Mesenchymal stem cell (in vitro differentiated cells and primary cell): ENCODE results near the gene LTB.
"Not testable (repeated sequence)": the region's sequence is repeated elsewhere in the genome, so short reads cannot be mapped to it uniquely, and the experiment has no call there.

Experiments used
- DNase-seq: peaks from one replicate; pipeline ENCODE4 v3.0.0-alpha.2; 2013
- H2AFZ ChIP-seq: one replicate; pipeline ENCODE4 v1.6.1; 2013; ENCODE audit warnings: low read depth, mild to moderate bottlenecking, control low read depth, inconsistent platforms, low read length, moderate library complexity
- H2AK5ac ChIP-seq: 2 replicates; pipeline ENCODE4 v1.6.1; 2013; ENCODE audit warnings: low read length, moderate library complexity, mild to moderate bottlenecking, inconsistent platforms; ENCODE audit not compliant: severe bottlenecking
- H2BK120ac ChIP-seq: one replicate; pipeline ENCODE4 v1.6.1; 2013; ENCODE audit warnings: low read depth, mild to moderate bottlenecking, inconsistent platforms, low read length, moderate library complexity
- H2BK12ac ChIP-seq, 2 experiments: one replicate each; pipeline ENCODE4 v1.6.1; 2013; ENCODE audit warnings: inconsistent platforms in 2 of 2, low read length in 2 of 2, mild to moderate bottlenecking in 2 of 2, moderate library complexity in 2 of 2, control low read depth in 1 of 2
- H2BK15ac ChIP-seq: one replicate; pipeline ENCODE4 v1.6.1; 2013; ENCODE audit warnings: mild to moderate bottlenecking, low read depth, inconsistent platforms; ENCODE audit not compliant: poor library complexity, severe bottlenecking
- H2BK5ac ChIP-seq: 2 replicates; pipeline ENCODE4 v1.6.1; 2013; ENCODE audit warnings: low read depth, mild to moderate bottlenecking, low read length, control low read depth, inconsistent platforms; ENCODE audit not compliant: poor library complexity, severe bottlenecking
- H3K14ac ChIP-seq, 2 experiments: one replicate each; pipeline ENCODE4 v1.6.1; 2013; ENCODE audit warnings: inconsistent platforms in 2 of 2, low read length in 2 of 2, control low read depth in 1 of 2, mild to moderate bottlenecking in 1 of 2, moderate library complexity in 1 of 2
- H3K18ac ChIP-seq, 2 experiments: one replicate each; pipeline ENCODE4 v1.6.1; 2013; ENCODE audit warnings: inconsistent platforms in 2 of 2, low read length in 2 of 2, control low read depth in 1 of 2, low read depth in 1 of 2, mild to moderate bottlenecking in 1 of 2
- H3K23ac ChIP-seq, 2 experiments: one replicate each; pipeline ENCODE4 v1.6.1; 2013; ENCODE audit warnings: inconsistent platforms in 2 of 2, low read length in 2 of 2, mild to moderate bottlenecking in 2 of 2, moderate library complexity in 2 of 2, control low read depth in 1 of 2
- H3K27ac ChIP-seq: 2 replicates; pipeline ENCODE4 v1.5.1; 2013; ENCODE audit warnings: mild to moderate bottlenecking, moderate library complexity, low read length, control low read depth, inconsistent platforms; ENCODE audit not compliant: poor library complexity, severe bottlenecking
- H3K27me3 ChIP-seq, 2 experiments: 2 replicates each; pipeline versions ENCODE4 v1.6.1 to v1.7.0; 2013; ENCODE audit warnings: low read length in 2 of 2, mild to moderate bottlenecking in 2 of 2, moderate library complexity in 2 of 2, control low read depth in 1 of 2, inconsistent platforms in 1 of 2; ENCODE audit not compliant: control insufficient read depth in 1 of 2, insufficient read depth in 1 of 2
- H3K36me3 ChIP-seq, 2 experiments: 2 replicates each; pipeline versions ENCODE4 v1.6.1 to v1.7.0; 2013; ENCODE audit warnings: low read length in 2 of 2, control low read depth in 1 of 2, inconsistent platforms in 1 of 2, low read depth in 1 of 2, mild to moderate bottlenecking in 1 of 2; ENCODE audit not compliant: insufficient read depth in 2 of 2, control insufficient read depth in 1 of 2
- H3K4ac ChIP-seq, 2 experiments: one replicate each; pipeline ENCODE4 v1.6.1; 2013; ENCODE audit warnings: inconsistent platforms in 2 of 2, low read length in 2 of 2, mild to moderate bottlenecking in 2 of 2, moderate library complexity in 2 of 2, control low read depth in 1 of 2, low read depth in 1 of 2
- H3K4me1 ChIP-seq: 2 replicates; pipeline ENCODE4 v1.6.1; 2013; ENCODE audit warnings: low read depth, low read length, control low read depth; ENCODE audit not compliant: control insufficient read depth, insufficient read depth
- H3K4me2 ChIP-seq: 2 replicates; pipeline ENCODE4 v1.6.1; 2013; ENCODE audit warnings: low read length, mild to moderate bottlenecking, inconsistent platforms; ENCODE audit not compliant: poor library complexity, severe bottlenecking
- H3K4me3 ChIP-seq, 2 experiments: 2 replicates each; pipeline versions ENCODE4 v1.5.1 to v1.7.0; 2013; ENCODE audit warnings: low read length in 2 of 2, mild to moderate bottlenecking in 2 of 2, control low read depth in 1 of 2, low read depth in 1 of 2; ENCODE audit not compliant: insufficient read depth in 1 of 2
- H3K79me1 ChIP-seq: replicated peaks from 2 replicates; pipeline ENCODE4 v1.6.1; 2013; ENCODE audit warnings: mild to moderate bottlenecking, control low read depth, low read length, inconsistent platforms; ENCODE audit not compliant: poor library complexity, severe bottlenecking
- H3K9ac ChIP-seq: 2 replicates; pipeline ENCODE4 v1.7.0; 2013; ENCODE audit warnings: mild to moderate bottlenecking, low read length, moderate library complexity
- H3K9me3 ChIP-seq: 2 replicates; pipeline ENCODE4 v1.7.0; 2013; ENCODE audit warnings: mild to moderate bottlenecking, low read length; ENCODE audit not compliant: control insufficient read depth
- H4K8ac ChIP-seq: one replicate; pipeline ENCODE4 v1.6.1; 2013; ENCODE audit warnings: inconsistent platforms, mild to moderate bottlenecking, low read length, moderate library complexity
- H4K91ac ChIP-seq: one replicate; pipeline ENCODE4 v1.6.1; 2013; ENCODE audit warnings: mild to moderate bottlenecking, low read length, inconsistent platforms
- WGBS: methylation state at CpG from one replicate; pipeline ENCODE4 v1.1.7; 2013; ENCODE audit warnings: mixed read lengths; 5-methylcytosine and 5-hydroxymethylcytosine counted together

The LTB gene

GRCh38 chr6:31557443-31558317, 24.5 kb downstream of the LTB start:
- H2AK5ac ChIP-seq, result peak overlapping the region; percentile 34
- H4K8ac ChIP-seq, result peak overlapping the region; percentile 79
- no peak overlapping the region for H2BK5ac ChIP-seq
- WGBS, result 88% methylated on average over 22 of the region's 24 CpGs
- H3K9me3 ChIP-seq, result no peaks in the 10 kb centered on the region
- H2BK120ac ChIP-seq, result no peak overlapping the region
- H3K9ac ChIP-seq, result no peak overlapping the region
- no peak overlapping the region for H3K27ac ChIP-seq
- H3K4me3 ChIP-seq, result no peak overlapping the region
- H2AFZ ChIP-seq, result no peak overlapping the region
- H2BK15ac ChIP-seq, result peak overlapping the region; percentile 98
- H3K4me2 ChIP-seq, result no peak overlapping the region
- peaks cover 26% of the 10 kb centered on the region for H3K79me1 ChIP-seq
- H3K18ac ChIP-seq, result peak overlapping the region in 1 of 2 experiments; percentile 56
- no peaks in the 10 kb centered on the region for H3K27me3 ChIP-seq
- no peak overlapping the region for H3K23ac ChIP-seq
- peaks cover 25% of the 10 kb centered on the region for H3K4me1 ChIP-seq
- no peak overlapping the region for H3K14ac ChIP-seq
- H4K91ac ChIP-seq, result peak overlapping the region; percentile 93
- H3K4ac ChIP-seq, result no peak overlapping the region
- no peak overlapping the region for H2BK12ac ChIP-seq
- no peak for DNase-seq
- H3K36me3 ChIP-seq, result peaks cover 31 to 71% of the 10 kb centered on the region in 2 experiments

- no peak overlapping the region for H3K23ac ChIP-seq
- H2AK5ac ChIP-seq, result no peak overlapping the region
- H3K79me1 ChIP-seq, result peaks cover 24% of the 10 kb centered on the region
- no peaks in the 10 kb centered on the region for H3K9me3 ChIP-seq
- H3K36me3 ChIP-seq, result peaks cover 38 to 72% of the 10 kb centered on the region in 2 experiments
- H3K9ac ChIP-seq, result no peak overlapping the region
- no peak overlapping the region for H2BK15ac ChIP-seq
- DNase-seq, result no peak
- 97% methylated on average over 3 of the region's 3 CpGs for WGBS
- H2BK120ac ChIP-seq, result no peak overlapping the region
- no peak overlapping the region for H2AFZ ChIP-seq
- no peak overlapping the region for H3K4me3 ChIP-seq
- no peak overlapping the region for H3K14ac ChIP-seq
- no peaks in the 10 kb centered on the region for H3K27me3 ChIP-seq
- H3K4me2 ChIP-seq, result no peak overlapping the region
- no peak overlapping the region for H2BK5ac ChIP-seq
- no peak overlapping the region for H3K27ac ChIP-seq
- no peak overlapping the region for H3K4ac ChIP-seq
- H3K18ac ChIP-seq, result no peak overlapping the region
- H4K8ac ChIP-seq, result no peak overlapping the region
- H4K91ac ChIP-seq, result no peak overlapping the region
- H2BK12ac ChIP-seq, result peak overlapping the region; percentile 12 to 38
- H3K4me1 ChIP-seq, result peaks cover 25% of the 10 kb centered on the region
Measured at GRCh38 chr6:31556307-31556706, 25.9 kb downstream of the LTB start.

DNA sequence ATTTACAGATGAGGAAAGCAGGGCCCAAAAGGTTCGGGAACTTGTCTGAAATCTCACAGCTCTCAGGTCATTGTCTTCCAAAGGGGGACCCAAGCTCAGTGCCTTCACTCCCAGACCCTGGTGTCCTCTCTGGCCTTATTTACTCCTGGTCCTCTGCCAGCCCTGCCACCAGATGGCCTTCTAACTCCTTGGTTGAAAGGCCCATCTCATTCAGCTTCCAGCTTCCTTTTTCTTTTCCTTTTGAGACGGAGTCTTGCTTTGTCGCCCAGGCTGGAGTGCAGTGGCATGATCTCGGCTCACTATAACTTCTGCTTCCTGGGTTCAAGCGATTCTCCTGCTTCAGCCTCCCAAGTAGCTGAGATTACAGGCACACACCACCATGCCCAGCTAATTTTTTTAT, 30.9 kb downstream of the LTB start:
- H3K4ac ChIP-seq, H2BK15ac ChIP-seq, H4K8ac ChIP-seq, H2AK5ac ChIP-seq, H3K18ac ChIP-seq, H3K4me2 ChIP-seq, H2AFZ ChIP-seq, H3K14ac ChIP-seq, H4K91ac ChIP-seq, H3K27ac ChIP-seq, H3K27me3 ChIP-seq, H3K23ac ChIP-seq, H2BK5ac ChIP-seq, H2BK12ac ChIP-seq, H3K9me3 ChIP-seq, H3K4me3 ChIP-seq, H3K4me1 ChIP-seq, H2BK120ac ChIP-seq: not testable (repeated sequence)
- Histone ChIP-seq H3K9ac (peak overlapping the region; percentile 26), H3K36me3 (peaks cover 27 to 55% of the 10 kb centered on the region in 2 experiments), H3K79me1 (peaks cover 21% of the 10 kb centered on the region)
- WGBS, result 49% methylated on average over 5 of the region's 5 CpGs
- peak; percentile 83 for DNase-seq

DNA sequence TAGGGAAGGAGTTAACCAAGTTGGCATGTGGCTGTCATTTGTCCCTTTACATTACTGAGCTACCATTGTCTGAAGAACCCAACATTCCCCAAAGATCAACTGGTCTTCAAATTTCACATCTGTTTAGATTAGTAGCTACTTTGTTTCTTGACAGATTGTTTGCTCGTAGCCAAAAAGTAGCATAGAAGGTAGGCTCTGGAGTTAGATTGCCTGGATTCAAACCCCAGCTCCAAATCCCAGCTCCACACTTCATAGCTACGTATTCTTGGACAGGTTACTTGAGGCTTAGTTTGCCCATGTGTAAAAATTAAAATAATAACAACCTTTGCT, 33.7 kb downstream of the LTB start:
- no peak for DNase-seq
- Histone ChIP-seq H3K27ac (no peak overlapping the region), H3K27me3 (no peaks in the 10 kb centered on the region), H3K4ac (peak overlapping the region in 1 of 2 experiments; percentile 92), H3K23ac (no peak overlapping the region), H3K36me3 (peaks cover 22 to 34% of the 10 kb centered on the region in 2 experiments), H2AFZ (no peak overlapping the region), H3K4me3 (peak overlapping the region in 1 of 2 experiments; percentile 77), H4K8ac (peak overlapping the region; percentile 98), H4K91ac (peak overlapping the region; percentile 96), H2BK12ac (no peak overlapping the region), H2BK15ac (no peak overlapping the region), H2BK5ac (no peak overlapping the region), H2AK5ac (no peak overlapping the region), H3K79me1 (peaks cover 33% of the 10 kb centered on the region), H3K9ac (peak overlapping the region; percentile 95), H2BK120ac (no peak overlapping the region), H3K18ac (no peak overlapping the region), H3K4me2 (no peak overlapping the region), H3K9me3 (no peaks in the 10 kb centered on the region), H3K14ac (no peak overlapping the region), H3K4me1 (peaks cover 13% of the 10 kb centered on the region)
- no CpG with 5 or more reads among the region's 2 CpGs for WGBS
